ENCODE measurements around the gene CCDC73.

The CCDC73 gene

GRCh38 chr11:32821917-32822560 lies 27.6 kb upstream of the CCDC73 start:
- H3K4me3 ChIP-seq (ENCODE audit: low read depth, low read length), result no peak overlapping the region
- TF ChIP-seq CTCF (IDR thresholded peaks at IDR 0.05; ENCODE audit: borderline replicate concordance, insufficient read depth, low read depth, low read length), result no peak

DNA sequence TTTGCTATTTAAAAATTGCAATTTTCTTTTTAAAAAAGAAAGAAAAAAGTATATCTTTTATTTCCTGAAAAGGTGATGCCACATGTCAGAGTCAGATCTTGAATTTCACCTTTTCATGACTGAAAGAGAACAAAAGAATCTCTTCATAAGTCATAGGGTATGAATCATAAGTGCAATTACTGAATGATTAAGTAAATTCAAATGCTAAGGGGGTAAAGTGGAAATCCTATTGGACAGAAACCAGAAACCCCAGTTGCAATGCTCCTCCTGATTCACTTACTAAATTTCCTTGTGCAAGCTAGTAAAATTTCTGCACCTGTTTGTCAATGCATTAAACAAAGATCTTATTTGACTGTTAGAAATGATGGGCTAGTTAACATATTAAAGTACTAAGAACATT lies 27.1 kb upstream of the CCDC73 start:
- no peak for TF ChIP-seq CTCF (IDR thresholded peaks at IDR 0.05; ENCODE audit: borderline replicate concordance, insufficient read depth, low read depth, low read length)
- H3K4me3 ChIP-seq (ENCODE audit: low read depth, low read length), result no peak overlapping the region

DNA sequence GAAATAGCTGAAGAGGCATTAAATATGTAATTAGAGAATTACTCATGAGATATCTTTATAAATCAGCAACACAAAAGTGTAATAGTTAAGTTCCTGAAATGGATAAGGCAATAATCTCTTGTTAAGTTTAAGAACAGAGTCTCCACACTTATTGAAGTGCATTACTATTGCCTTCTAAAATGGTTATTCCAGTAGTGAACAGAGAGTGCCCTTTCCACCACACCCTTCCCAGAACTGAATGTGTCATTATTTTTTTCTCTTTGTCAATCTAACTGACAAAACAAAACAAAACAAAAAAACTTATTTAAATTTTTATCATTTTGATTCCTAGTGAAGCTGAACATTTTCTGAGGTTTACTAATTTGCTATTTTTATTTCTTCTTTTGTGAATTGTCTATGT lies 26.0 kb upstream of the CCDC73 start:
- TF ChIP-seq CTCF (IDR thresholded peaks at IDR 0.05; ENCODE audit: borderline replicate concordance, insufficient read depth, low read depth, low read length), result no peak
- no peak overlapping the region for H3K4me3 ChIP-seq (ENCODE audit: low read depth, low read length)

- TF ChIP-seq CTCF (IDR thresholded peaks at IDR 0.05; ENCODE audit: borderline replicate concordance, insufficient read depth, low read depth, low read length), result no peak
- no peak overlapping the region for H3K4me3 ChIP-seq (ENCODE audit: low read depth, low read length)
These were observed 24.7 kb upstream of the CCDC73 start for GRCh38 chr11:32819187-32819586.

GRCh38 chr11:32817852-32818183 lies 23.4 kb upstream of the CCDC73 start:
- TF ChIP-seq CTCF (IDR thresholded peaks at IDR 0.05; ENCODE audit: borderline replicate concordance, insufficient read depth, low read depth, low read length), result no peak
- H3K4me3 ChIP-seq (ENCODE audit: low read depth, low read length), result no peak overlapping the region

DNA sequence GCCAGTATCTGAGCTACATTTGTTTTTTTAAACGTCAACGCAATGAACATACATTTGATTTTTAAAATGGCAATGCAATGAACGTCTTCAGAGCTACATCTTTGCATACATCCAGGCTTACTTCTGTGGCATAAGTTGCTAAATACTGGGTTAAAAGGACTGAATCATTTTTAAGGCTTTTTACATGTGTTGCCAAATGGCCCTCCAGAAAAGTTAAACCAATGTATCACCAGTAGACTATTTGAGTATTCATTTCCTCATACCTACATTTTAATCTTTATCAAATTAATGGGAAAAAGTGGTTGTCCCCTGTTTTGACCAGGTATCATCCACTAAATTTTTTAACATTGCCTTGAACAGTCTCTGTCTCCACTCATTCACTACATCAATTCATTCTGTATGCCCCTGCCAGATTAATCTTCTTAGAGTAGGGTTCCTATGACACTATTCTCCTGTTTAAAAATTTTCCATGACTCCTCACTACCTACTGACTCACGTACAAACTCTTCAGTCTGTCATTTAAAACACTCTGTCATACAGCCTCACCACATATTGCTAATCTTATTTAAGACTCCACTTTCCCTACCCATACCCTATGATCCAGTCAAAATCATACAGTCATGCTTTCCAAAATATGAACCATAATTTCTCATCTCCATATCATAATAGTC lies 22.9 kb upstream of the CCDC73 start:
- no peak for TF ChIP-seq CTCF (IDR thresholded peaks at IDR 0.05; ENCODE audit: borderline replicate concordance, insufficient read depth, low read depth, low read length)
- H3K4me3 ChIP-seq (ENCODE audit: low read depth, low read length), result no peak overlapping the region

DNA sequence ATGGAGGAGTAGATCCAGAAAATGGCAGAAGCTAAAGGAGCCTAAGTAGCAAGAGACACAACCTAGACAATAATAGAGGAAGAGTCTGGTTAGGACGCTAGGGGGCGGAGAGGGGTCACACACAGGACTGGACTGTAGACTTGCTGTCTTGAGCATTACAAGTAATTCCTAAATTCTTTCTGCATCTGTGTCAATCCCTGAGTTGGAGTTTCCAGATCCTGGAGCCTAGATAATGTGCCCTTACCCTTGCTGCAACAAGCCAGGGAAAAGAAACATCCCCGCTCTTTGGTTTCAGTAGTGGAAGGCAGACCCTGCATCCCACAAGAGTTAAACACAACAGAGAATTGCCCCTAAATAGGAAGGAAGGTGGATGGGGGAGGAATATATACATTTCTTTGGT lies 14.9 kb upstream of the CCDC73 start:
- peak; percentile 84 for TF ChIP-seq CTCF (IDR thresholded peaks at IDR 0.05; ENCODE audit: borderline replicate concordance, insufficient read depth, low read depth, low read length)
- H3K4me3 ChIP-seq (ENCODE audit: low read depth, low read length), result no peak overlapping the region
